T-helper 2 cell treated with Interferon-gamma antibody and Interleukin-4, amounts not matched to agents 100 ng/mL and 5 ng/mL, for 36 hours (primary cell): ENCODE data around the gene ZSCAN21. TPM values are rescaled to one million over a fixed set of nuclear protein-coding genes. Genes with fewer than 3 reads are reported as not detected.

Source experiments
- intact Hi-C: fragments of 100-400 bp; cut with micrococcal nuclease; formaldehyde crosslinking; loops from one replicate; pipeline ENCODE4 v1.15.1; 2023
- total RNA-seq: library from RNA; stranded (reverse); gene quantifications from 2 replicates; pipeline ENCODE4 v1.2.3, GENCODE V29; 2022

ZSCAN21 gene
- total RNA-seq, 1 donor from 2014 or later = 5.3 TPM

GRCh38 chr7:100024020-100024619 is 25.5 kb upstream of the ZSCAN21 start:
- intact Hi-C loops = no loop called here

GRCh38 chr7:100027197-100027596 is 22.4 kb upstream of the ZSCAN21 start:
- intact Hi-C loops = no loop called here

DNA sequence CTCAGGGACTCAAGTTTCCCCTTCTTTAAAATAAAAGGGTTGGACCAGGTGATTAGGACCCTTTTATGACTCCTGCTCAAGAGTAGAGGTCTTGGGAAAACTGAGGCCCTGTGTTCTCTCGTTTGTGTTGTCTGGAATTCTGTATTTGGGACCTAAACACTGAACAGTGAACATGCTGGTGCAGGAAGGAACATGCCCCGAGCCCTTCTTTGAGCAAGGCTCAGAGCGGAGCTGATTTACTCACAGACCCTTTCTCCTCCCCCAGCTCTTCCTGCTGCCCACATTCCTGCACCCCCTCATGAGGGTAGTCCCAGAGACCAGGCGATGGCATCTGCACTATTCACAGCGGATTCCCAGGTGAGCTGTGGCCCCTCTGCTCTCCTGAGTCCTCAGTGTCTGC is 20.0 kb upstream of the ZSCAN21 start:
- intact Hi-C loops = no loop called here

GRCh38 chr7:100033526-100033925 is 16.0 kb upstream of the ZSCAN21 start:
- intact Hi-C loops = no loop called here

DNA sequence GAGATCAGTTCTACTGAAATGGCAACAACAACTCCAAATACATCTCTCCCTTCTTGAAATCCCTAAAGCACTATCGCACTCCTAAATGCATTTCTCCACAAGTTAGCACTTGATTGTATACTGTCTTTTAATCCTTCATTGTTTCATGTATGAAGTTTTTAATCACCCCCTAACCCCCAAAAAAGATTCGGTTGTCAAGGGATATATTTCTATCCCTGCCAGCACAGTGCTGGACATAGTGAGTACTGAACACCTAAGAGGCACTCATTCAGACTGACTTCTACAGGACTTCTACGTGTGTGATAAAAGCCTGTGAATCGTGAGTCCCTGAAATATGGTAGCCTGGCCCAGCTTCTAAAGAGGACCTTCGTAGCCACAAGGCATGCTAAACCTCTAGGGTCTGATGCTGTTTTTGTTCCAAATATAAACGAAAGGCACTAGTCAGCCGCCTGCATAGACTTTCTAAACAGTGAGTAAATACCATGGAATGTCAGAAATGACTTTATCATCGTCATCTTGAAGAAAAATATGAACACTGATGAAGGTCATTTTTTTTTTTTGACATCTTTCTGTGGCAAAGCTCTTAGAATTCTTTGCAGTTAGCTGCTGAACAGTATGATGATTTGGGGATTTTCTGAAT is 14.6 kb upstream of the ZSCAN21 start:
- intact Hi-C loops = no loop called here

DNA sequence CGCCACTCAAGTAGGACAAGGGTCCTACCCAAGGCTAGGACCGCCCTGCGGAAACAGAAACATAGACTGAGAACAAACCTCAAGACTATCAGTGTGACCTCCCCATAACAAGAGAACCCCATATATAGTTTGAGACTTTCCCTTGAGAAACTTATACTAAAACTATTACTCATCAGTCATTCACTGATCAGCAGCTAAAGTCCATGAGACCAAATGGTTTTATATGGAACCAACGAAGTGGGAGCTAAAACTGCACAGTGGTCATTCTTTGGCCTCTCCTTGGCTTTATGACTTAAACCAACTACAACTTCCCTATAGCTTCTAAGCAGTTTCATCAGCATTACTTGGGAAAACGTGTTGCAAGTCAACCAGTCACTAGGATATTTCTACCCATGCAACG is 13.7 kb upstream of the ZSCAN21 start:
- intact Hi-C loops = no loop called here

GRCh38 chr7:100038326-100038725 is 11.2 kb upstream of the ZSCAN21 start:
- intact Hi-C loops = no loop called here

DNA sequence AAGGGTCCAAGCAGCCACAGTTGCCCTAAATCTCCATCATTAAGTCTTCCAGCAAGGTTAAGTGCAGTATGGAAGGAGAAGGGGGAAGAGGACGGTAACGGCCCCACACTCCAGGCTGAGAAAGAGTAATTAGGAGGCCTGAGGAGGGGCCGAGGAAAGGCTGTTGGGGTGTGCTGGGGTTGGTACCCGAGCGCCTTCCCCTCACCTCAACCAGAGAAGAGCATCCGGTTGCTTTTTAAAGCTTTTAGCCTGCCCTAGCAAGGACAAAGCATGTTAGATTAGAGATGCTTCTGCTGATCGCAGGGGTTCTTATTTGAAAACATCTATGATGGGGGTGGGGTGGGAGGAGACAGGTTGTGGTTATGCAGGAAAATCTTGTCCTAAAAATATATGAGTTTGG is 9.0 kb upstream of the ZSCAN21 start:
- intact Hi-C loops = no loop called here

- intact Hi-C loops = no loop called here
These were observed 4.9 kb upstream of the ZSCAN21 start for GRCh38 chr7:100044718-100045117.

GRCh38 chr7:100048680-100049079 is 894 bp upstream of the ZSCAN21 start:
- intact Hi-C loops = loop anchor here (2.0 kb wide), 3 partner anchors 32 to 130 kb away; partner anchors contain the start of genes TRIM4, ZKSCAN1 and ZNF3

DNA sequence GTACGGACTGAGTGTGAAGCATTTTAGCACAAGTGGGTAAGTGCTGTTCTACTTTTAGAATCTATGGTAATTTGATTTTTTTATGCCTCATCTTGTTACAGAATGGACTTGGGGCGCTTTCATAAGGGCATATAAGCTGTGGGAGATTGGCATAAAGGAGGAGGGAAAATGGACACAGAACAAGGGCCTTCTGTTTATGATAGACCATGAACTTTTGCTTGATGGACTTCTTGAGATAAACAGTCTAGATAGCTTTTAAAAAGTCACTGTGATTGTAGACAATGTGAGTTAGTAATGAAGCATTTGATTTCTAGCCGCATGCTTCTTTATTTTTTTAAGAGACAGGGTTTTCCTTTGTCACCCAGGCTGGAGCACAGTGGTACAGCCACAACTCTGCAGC is 2.0 kb downstream of the ZSCAN21 start:
- intact Hi-C loops = no loop called here

DNA sequence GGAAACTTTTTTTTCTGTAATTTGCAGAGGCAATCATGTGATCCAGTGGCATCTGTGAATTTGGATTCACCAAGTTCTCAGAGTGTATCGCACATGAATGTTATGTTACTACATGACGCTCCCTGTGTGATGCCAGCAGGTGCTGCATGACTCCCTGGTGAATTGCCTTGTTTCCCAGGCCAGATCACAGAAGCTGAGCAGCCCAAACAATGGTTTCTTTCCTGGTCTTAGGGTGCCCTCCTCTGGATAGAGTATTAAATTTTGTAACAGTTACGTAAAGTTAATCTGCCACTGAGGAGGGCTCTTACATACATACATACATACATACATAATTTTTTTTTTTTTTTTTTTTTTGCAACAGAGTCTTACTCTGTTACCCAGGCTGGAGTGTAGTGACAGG is 3.6 kb downstream of the ZSCAN21 start:
- intact Hi-C loops = loop anchor here (1.0 kb wide), 2 partner anchors 59 to 140 kb away; no protein-coding TSS in a partner anchor

DNA sequence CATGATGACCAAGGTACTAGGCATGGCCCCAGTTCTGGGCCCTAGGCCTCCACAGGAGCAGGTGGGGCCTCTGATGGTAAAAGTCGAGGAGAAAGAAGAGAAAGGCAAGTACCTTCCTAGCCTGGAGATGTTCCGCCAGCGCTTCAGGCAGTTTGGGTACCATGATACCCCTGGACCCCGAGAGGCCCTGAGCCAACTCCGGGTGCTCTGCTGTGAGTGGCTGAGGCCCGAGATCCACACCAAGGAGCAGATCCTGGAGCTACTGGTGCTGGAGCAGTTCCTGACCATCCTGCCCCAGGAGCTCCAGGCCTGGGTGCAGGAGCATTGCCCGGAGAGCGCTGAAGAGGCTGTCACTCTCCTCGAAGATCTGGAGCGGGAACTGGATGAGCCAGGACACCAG is 7.4 kb downstream of the ZSCAN21 start:
- intact Hi-C loops = no loop called here

- intact Hi-C loops = no loop called here
These were observed 9.7 kb downstream of the ZSCAN21 start for GRCh38 chr7:100059251-100059739.

- intact Hi-C loops = no loop called here
These were observed 12.1 kb downstream of the ZSCAN21 start for GRCh38 chr7:100061518-100062193.

DNA sequence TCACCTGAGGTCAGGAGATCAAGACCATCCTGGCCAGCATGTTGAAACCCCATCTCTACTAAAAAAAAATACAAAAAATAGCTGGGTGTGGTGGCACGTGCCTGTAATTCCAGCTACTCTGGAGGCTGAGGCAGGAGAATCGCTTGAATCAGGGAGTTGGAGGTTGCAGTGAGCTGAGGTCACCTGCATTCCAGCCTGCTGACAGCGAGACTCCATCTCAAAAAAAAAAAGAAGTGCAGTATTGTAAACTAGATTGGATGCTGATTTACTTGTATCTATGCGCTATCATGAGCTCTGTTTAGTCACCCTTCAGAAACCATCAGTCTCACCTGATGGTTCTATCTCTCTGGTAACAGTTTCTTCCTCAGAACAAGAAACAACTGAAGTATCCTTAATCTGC is 13.8 kb downstream of the ZSCAN21 start:
- intact Hi-C loops = no loop called here

DNA sequence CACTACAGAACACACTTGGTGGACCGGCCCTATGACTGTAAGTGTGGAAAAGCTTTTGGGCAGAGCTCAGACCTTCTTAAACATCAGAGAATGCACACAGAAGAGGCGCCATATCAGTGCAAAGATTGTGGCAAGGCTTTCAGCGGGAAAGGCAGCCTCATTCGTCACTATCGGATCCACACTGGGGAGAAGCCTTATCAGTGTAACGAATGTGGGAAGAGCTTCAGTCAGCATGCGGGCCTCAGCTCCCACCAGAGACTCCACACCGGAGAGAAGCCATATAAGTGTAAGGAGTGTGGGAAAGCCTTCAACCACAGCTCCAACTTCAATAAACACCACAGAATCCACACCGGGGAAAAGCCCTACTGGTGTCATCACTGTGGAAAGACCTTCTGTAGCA is 14.6 kb downstream of the ZSCAN21 start:
- intact Hi-C loops = no loop called here

DNA sequence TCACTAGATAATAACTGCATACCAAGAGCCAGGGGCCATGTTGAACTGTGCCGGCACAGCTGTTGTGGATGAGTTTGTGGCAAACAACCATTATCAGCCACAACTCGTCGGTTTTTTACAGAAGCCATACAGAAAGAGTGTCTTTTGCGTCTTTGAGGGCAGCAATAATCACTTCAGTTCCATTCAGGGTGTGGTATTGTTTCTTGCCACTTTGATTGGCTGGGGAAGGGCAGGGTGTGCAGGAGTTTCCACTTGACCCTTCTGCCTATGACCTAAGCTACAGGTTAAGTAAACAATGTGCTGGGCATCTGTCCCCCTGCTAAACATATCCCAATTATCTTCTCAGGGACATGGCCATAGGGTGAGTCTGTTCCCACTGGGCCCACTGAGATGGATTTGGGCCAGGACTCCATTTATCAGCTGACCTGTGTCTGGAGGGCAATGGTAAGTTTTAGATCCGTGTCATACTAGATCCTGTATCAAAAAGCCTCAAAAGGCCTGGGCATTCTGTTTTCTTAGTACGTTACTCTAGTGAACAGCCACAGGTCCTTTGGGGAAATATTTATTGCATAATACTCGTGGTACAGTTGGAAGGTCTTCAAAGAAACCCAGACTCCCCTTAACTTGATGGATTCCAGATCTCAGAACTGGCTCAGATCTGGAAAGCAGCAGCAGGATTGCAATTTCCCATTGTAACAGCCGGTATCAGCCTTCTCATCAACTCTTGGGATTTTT is 16.0 kb downstream of the ZSCAN21 start:
- intact Hi-C loops = no loop called here

GRCh38 chr7:100066953-100067352 is 17.4 kb downstream of the ZSCAN21 start:
- intact Hi-C loops = no loop called here

GRCh38 chr7:100069991-100070390 is 20.4 kb downstream of the ZSCAN21 start:
- intact Hi-C loops = no loop called here

DNA sequence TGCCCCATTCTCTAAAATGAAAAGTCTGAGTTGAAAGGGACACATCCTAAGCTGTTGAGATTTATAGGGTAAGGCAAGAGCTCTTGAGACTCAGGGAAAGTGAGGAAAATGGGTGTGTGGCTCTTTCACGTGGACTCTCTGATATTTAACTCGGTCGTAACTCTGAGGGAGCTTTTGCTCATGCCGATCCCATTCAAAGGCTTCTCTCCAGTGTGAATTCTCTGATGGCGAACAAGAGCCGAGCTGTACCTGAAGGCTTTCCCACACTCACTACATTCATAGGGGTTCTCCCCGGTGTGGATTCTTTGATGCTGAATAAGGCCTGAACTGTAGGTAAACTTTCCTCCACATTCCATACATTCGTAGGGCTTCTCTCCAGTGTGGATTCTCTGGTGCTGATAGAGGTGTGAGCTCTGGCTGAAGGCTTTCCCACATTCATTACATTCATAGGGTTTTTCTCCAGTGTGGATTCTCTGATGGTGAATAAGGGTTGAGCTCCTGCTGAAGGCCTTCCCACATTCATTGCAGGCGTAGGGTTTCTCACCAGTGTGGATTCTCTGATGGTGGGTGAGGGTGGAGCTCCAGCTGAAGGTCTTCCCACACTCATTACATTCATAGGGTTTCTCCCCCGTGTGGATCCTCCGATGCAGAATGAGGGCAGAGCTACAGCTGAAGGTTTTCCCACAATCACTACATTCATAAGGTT is 21.6 kb downstream of the ZSCAN21 start:
- intact Hi-C loops = no loop called here
